Heart right ventricle (tissue), 16 donors: ENCODE results near the gene SLC51A. TPM values are rescaled to one million over a fixed set of nuclear protein-coding genes. Genes with fewer than 3 reads are reported as not detected.

Experiments used
- ATAC-seq, 8 donors: fragments of 200-7000 bp; cut with Tn5 transposase; one replicate each; pipeline ENCODE4 v1.9.1; 2020; ENCODE audit warnings: mild to moderate bottlenecking in 8 of 8, moderate library complexity in 8 of 8, moderate number of reproducible peaks in 1 of 8
- DNase-seq, 2 donors: peaks; one replicate each; pipeline ENCODE4 v3.0.0-alpha.2; 2020
- H3K27ac ChIP-seq, 10 donors: fragments of 200-600 bp; sonication (generic) in 2 of 10; one replicate each; pipeline versions ENCODE4 v1.5.0 to v1.8.0; 2020 to 2022; ENCODE audit warnings: mild to moderate bottlenecking in 3 of 10
- H3K27me3 ChIP-seq, 7 donors: fragments of 200-600 bp; one replicate each; pipeline ENCODE4 v1.8.0; 2021 to 2022; ENCODE audit warnings: mild to moderate bottlenecking in 2 of 7
- H3K36me3 ChIP-seq, 9 donors: fragments of 200-600 bp; sonication (generic) in 1 of 9; one replicate each; pipeline versions ENCODE4 v1.5.0 to v1.8.0; 2020 to 2022; ENCODE audit warnings: mild to moderate bottlenecking in 2 of 9
- H3K4me1 ChIP-seq, 9 donors: fragments of 200-600 bp; sonication (generic) in 1 of 9; one replicate each; pipeline versions ENCODE4 v1.5.0 to v1.8.0; 2020 to 2022; ENCODE audit warnings: mild to moderate bottlenecking in 4 of 9
- H3K4me3 ChIP-seq, 10 donors: fragments of 200-600 bp; sonication (generic) in 2 of 10; one replicate each; pipeline versions ENCODE4 v1.5.0 to v1.8.0; 2020 to 2022; ENCODE audit warnings: mild to moderate bottlenecking in 7 of 10, moderate library complexity in 2 of 10
- H3K9me3 ChIP-seq, 11 donors: fragments of 200-600 bp in 10 of 11; sonication (generic) in 2 of 11; one replicate each; pipeline versions ENCODE4 v1.5.0 to v1.8.0; 2013 to 2022; ENCODE audit warnings: mild to moderate bottlenecking in 2 of 11, control low read depth in 1 of 11, moderate library complexity in 1 of 11
- CTCF ChIP-seq, 9 donors: fragments of 200-600 bp; sonication (generic) in 2 of 9; IDR thresholded peaks; one replicate each; pipeline versions ENCODE4 v1.5.0 to v1.8.0; 2021 to 2022; ENCODE audit warnings: antibody characterized with exemption in 9 of 9, mild to moderate bottlenecking in 5 of 9, moderate library complexity in 1 of 9
- WGBS, 2 donors: extraction: QIAGEN DNeasy Blood & Tissue Kit; methylation state at CpG; one replicate each; pipeline ENCODE4 v1.1.7; 2013; ENCODE audit warnings: inconsistent platforms in 1 of 2; 5-methylcytosine and 5-hydroxymethylcytosine counted together
- intact Hi-C, 10 donors: fragments of 100-400 bp; cut with DNase I; formaldehyde crosslinking; loops; one replicate each; pipeline versions ENCODE4 v1.11.1 to v1.14.2; 2022
- polyA plus RNA-seq, 2 donors: library from polyadenylated mRNA; stranded (reverse); fragments of 200-250 nt; gene quantifications; one replicate each; pipeline ENCODE4 v1.2.3, GENCODE V29; 2013
- total RNA-seq, 10 donors: library from RNA; stranded (reverse); fragmentation: NEBNext Ultra II Directional in 3 of 10; extraction: Animal tissue kit (Norgen Biotek cat#: 25700) in 3 of 10; gene quantifications; one replicate each; pipeline versions ENCODE4 v1.2.1 to v1.2.4, GENCODE V29; 2021 to 2023
- donor health status: Arrhythmogenic right ventricular cardiomyopathy.
- donor health status: ischemic (EF 13 %, LVEDD 7.1; RV severe dilation, severe dysfunction).
- donor health status: healthy with polysubstance abuse.
- donor health status: DM: no; HTN: yes; CAD: no.
- donor health status: DM: no; HTN: no; CAD: no.
- donor health status: ischemic (EF 25% LVEDD 6.9; RV normal size, moderate dysfunction).
- donor health status: ischemic (EF 25% LVEDD 5.7; RV mildly dilated, moderate dysfunction).
- donor health status: healthy.
- donor health status: DM: yes; HTN: yes; CAD: no.
- donor health status: Ischemic cardiomyopathy.
- donor health status: ischemic (EF 35%, LVEDD 5.7; RV mildly dilated, moderate dysfunction).
- donor health status: nonischemic (EF 11% LVEDD 7.7; RV severe dilation, severe dysfunction).
- donor health status: DM: yes; HTN: yes; CAD: no.
- donor health status: PGD.
- donor health status: ischemic (EF 29% LVEDD 5.4; RV normal size, mild dysfunction).
- donor health status: nonischemic (EF 23%, LVEDD 6.1; RV moderate dilation, normal function).

SLC51A gene
- total and polyA plus RNA-seq, 12 donors: 0.23 to 1.0 (median 0.52) TPM; not detected in 7

- TF ChIP-seq CTCF (IDR thresholded peaks at IDR 0.05): no peak
- peaks cover 0 to 14% (median 8%) of the 10 kb centered on the region in 9 donors for H3K4me1 ChIP-seq
- 75 to 76% methylated on average over 14 of the region's 14 CpGs for WGBS, 2 donors
- H3K36me3 ChIP-seq: no peaks in the 10 kb centered on the region
- DNase-seq (no peak), ATAC-seq (peak in 1 of 8 donors; percentile 17)
- no peaks in the 10 kb centered on the region for H3K27me3 ChIP-seq
- no peak overlapping the region for H3K4me3 ChIP-seq
- H3K27ac ChIP-seq: no peak overlapping the region
- H3K9me3 ChIP-seq: no peaks in the 10 kb centered on the region
- intact Hi-C loops: no loop called here
These were observed 10.8 kb downstream of the SLC51A start for GRCh38 chr3:196227121-196227561.

GRCh38 chr3:196227629-196228493, 11.5 kb downstream of the SLC51A start:
- H3K4me3 ChIP-seq: peak overlapping the region in 1 of 10 donors; percentile 12
- WGBS, 2 donors: 49 to 54% methylated on average over 24 of the region's 24 CpGs
- H3K27me3 ChIP-seq: no peaks in the 10 kb centered on the region
- no peak for DNase-seq
- H3K27ac ChIP-seq: no peak overlapping the region
- TF ChIP-seq CTCF (IDR thresholded peaks at IDR 0.05): no peak
- peaks cover 0 to 14% (median 8%) of the 10 kb centered on the region in 9 donors for H3K4me1 ChIP-seq
- ATAC-seq: peak in 6 of 8 donors; percentile 53 to 66 (median 62)
- H3K36me3 ChIP-seq: peaks cover 0 to 3% (median 0%) of the 10 kb centered on the region in 9 donors
- H3K9me3 ChIP-seq: no peaks in the 10 kb centered on the region
- intact Hi-C loops: no loop called here

- intact Hi-C loops: no loop called here
- Histone ChIP-seq H3K4me3 (no peak overlapping the region), H3K9me3 (no peaks in the 10 kb centered on the region), H3K27ac (peak overlapping the region in 1 of 10 donors; percentile 14), H3K36me3 (peaks cover 0 to 37% (median 7%) of the 10 kb centered on the region in 9 donors), H3K4me1 (peaks cover 0 to 18% (median 6%) of the 10 kb centered on the region in 9 donors), H3K27me3 (no peaks in the 10 kb centered on the region)
- WGBS, 2 donors: 94 to 95% methylated on average over 12 of the region's 12 CpGs
- no peak for ATAC-seq
- no peak for DNase-seq
- no peak for TF ChIP-seq CTCF (IDR thresholded peaks at IDR 0.05)
These were observed 16.0 kb downstream of the SLC51A start for GRCh38 chr3:196232154-196232881.

- H3K4me1 ChIP-seq: peaks cover 0 to 15% (median under 1%) of the 10 kb centered on the region in 9 donors
- H3K27me3 ChIP-seq: no peaks in the 10 kb centered on the region
- H3K4me3 ChIP-seq: no peak overlapping the region
- H3K27ac ChIP-seq: peak overlapping the region in 1 of 10 donors; percentile 14
- no peaks in the 10 kb centered on the region for H3K9me3 ChIP-seq
- DNase-seq: no peak
- WGBS, 2 donors: 89 to 95% methylated on average over 8 of the region's 8 CpGs
- intact Hi-C loops: no loop called here
- peaks cover 0 to 42% (median 12%) of the 10 kb centered on the region in 9 donors for H3K36me3 ChIP-seq
- ATAC-seq: no peak
- TF ChIP-seq CTCF (IDR thresholded peaks at IDR 0.05): no peak
These were observed 16.5 kb downstream of the SLC51A start for GRCh38 chr3:196232882-196233251.
